G401 (cell line): ENCODE measurements around the gene MCM8. TPM values are rescaled to one million over a fixed set of nuclear protein-coding genes. Genes with fewer than 3 reads are reported as not detected.

Experiments used
- DNase-seq: peaks from one replicate; pipeline ENCODE4 v3.0.0-alpha.2; 2015; ENCODE audit warnings: low spot score
- in situ Hi-C: cut with HindIII; loops from 2 replicates; pipeline ENCODE4 v1.10.0; 2016; ENCODE audit warnings: low sequenced_read_pairs, mixed read lengths
- total RNA-seq: library from RNA; depleted of rRNA; stranded (reverse); fragments of >200 nt; shearing (Covaris generic); gene quantifications from 2 replicates; pipeline ENCODE4 v1.2.3, GENCODE V29; 2014

Gene MCM8
- total RNA-seq, 1 experiment from 2014 or later: 27.0 TPM

- in situ Hi-C loops: no loop called here
- no peak for DNase-seq
Measured at GRCh38 chr20:5936238-5936637, 14.2 kb upstream of the MCM8 start.

GRCh38 chr20:5938456-5939029, 11.9 kb upstream of the MCM8 start:
- in situ Hi-C loops: no loop called here

DNA sequence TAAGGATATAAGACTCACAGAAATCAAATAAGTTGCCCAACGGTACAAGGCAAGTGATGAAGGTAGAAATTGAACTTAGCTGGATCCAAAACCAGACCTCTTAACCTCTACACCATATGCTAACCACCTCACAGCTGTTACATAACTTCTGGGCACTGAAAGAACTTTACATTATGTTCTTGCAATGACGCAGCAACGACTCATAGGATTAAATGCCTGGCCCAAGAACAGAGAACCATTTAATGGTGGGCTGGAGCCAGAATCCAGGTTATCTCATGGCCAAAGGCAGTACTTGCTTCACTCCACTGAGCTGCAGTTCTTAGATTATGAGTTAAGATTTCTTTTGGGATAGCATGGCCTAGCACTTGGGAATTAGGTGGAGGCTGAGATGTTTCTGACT, 4.5 kb upstream of the MCM8 start:
- DNase-seq: no peak
- in situ Hi-C loops: no loop called here

More at GRCh38 chr20:5938456-5939029, 11.9 kb upstream of the MCM8 start:
- no peak for DNase-seq

DNA sequence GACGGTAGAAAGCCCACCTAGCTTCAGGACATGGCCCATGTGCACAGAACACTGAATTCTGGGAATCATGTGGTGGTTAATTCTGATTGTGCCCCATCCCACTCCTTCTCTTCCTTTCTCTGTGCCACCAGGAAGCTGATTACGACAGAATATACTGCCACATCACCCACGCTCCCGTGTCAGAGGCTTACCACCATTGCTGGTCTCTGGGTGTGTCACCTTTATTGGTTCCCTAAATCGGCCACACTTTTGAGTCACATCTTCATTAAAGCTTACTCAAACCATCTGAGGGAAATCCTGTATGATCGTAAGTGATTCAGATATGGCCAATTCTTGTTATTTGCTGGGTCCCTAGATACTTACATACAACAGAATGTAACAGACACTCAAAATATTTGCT, 3.2 kb upstream of the MCM8 start:
- in situ Hi-C loops: no loop called here

DNA sequence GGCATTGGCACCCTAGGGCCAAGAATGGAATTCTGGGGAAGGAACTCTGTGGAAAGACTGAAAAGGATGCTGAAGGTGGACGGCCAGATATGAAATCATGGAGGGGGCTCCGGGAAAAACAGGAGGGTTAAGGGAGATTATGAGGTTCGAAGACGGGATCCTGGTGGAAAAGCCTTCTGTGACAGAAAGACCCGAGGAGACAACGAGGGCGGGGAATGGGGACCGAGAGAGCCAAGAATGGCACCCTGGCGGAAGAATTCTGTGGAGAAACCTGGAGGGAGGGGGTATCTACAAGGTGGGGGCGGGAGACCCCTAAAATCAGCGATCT, 545 bp upstream of the MCM8 start:
- DNase-seq: no peak
- in situ Hi-C loops: no loop called here

More for the DNA sequence above, 3.2 kb upstream of the MCM8 start:
- DNase-seq: no peak

- in situ Hi-C loops: no loop called here
- no peak for DNase-seq
Measured at GRCh38 chr20:5967469-5967868, 17.0 kb downstream of the MCM8 start.

DNA sequence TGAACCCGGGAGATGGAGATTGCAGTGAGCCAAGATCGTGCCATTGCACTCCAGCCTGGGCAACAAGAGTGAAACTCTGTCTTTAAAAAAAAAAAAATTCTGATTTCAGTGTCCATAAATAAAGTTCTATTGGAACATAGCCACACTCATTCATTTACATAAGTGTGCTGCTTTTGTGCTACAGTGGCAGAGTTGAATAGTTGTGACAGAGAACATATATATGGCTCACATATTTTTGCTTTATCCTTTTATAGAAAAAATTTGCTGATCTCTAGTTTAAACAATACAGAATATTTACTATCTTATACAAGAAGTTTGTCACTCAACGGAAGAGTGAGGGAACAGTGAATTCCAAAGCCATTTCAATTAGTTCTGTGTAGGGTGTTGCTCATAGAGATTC, 18.0 kb downstream of the MCM8 start:
- DNase-seq: no peak

DNA sequence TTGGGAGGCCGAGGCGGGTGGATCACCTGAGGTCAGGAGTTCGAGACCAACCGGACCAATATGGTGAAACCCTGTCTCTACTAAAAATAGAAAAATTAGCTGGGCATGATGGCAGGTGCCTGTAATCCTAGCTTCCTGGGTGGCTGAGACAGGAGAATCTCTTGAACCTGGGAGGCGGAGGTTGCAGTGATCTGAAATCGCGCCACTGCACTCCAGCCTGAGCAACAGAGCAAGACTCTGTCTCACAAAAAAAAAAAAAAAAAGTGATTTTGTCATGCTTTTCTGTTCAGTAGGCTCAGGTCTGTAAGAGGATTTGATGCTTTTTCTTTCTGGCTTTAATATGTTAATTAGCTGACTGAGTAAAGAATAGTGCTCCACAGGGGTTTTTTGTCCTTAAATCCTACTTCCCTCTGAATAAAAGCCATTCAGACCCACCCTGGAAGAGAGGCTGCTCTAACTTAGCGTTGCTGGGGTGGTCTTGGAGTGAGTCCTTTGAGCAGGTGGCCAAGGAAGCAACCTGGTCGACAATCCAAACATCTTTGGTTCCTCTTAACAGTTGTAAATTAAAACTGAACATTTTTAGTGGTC, 19.0 kb downstream of the MCM8 start:
- in situ Hi-C loops: no loop called here
- DNase-seq: no peak

More for the DNA sequence above, 18.0 kb downstream of the MCM8 start:
- in situ Hi-C loops: no loop called here

GRCh38 chr20:5969940-5970339, 19.5 kb downstream of the MCM8 start:
- DNase-seq: no peak
- in situ Hi-C loops: no loop called here

- DNase-seq: peak; percentile 93
- in situ Hi-C loops: no loop called here
Measured at GRCh38 chr20:5970381-5970780, 19.9 kb downstream of the MCM8 start.

DNA sequence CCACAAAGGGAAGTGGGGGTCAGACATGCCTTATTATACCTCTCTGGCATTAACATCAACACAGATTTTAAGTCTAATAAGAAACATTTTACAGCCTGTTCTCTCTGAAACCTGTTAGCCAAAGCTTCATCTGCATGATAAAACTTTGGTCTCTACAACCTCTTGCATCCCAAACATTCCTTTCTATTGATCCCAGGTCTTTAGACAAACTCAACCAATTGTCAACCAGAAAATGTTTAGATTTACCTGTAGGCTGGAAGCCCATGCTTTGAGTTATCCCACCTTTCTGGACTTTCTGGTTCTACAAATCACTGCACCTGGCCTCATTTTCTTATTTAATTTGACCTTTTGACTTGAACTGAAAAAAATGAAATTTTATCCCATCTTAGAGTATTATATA, 20.8 kb downstream of the MCM8 start:
- in situ Hi-C loops: no loop called here
- DNase-seq: peak; percentile 7

- in situ Hi-C loops: no loop called here
- DNase-seq: no peak
Measured at GRCh38 chr20:5973172-5973571, 22.7 kb downstream of the MCM8 start.

- DNase-seq: no peak
- in situ Hi-C loops: no loop called here
Measured at GRCh38 chr20:5973971-5974370, 23.5 kb downstream of the MCM8 start.

DNA sequence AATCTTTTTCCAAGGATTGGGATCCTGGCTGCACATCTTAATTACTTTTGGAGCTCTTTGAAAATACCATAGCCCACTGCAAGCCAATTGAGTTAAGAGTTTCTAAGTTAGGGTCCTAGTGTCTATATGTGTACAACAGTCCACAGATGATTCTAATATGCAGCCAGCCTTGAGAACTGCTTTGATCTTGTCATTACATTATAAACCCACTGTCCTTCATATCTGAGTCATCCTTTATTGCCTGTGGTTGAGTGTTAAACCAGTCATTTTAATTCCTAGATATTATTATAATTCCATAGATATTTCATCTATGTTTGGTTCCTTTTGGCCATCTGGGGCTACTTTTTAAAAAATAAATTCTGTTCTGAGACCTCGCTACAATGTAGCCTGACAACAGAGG, 24.1 kb downstream of the MCM8 start:
- DNase-seq: no peak
- in situ Hi-C loops: no loop called here

DNA sequence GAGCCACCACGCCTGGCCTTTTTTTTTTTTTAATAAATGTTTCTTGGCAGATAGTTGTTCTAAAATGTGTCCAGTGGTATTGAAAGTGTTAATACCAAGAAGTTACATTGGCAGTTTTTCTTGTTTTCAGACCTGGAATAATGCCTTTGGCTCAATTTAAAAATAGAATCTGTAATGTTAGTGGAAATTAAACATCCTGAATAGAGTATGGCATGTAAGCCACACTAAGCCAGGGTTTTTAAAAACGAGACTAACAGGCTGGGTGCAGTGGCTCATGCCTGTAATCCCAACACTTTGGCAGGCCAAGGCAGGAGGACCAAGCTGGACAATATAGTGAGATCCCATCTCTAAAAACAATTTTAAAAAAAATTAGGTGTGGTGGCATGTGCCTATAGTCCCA, 25.3 kb downstream of the MCM8 start:
- in situ Hi-C loops: no loop called here
- no peak for DNase-seq

DNA sequence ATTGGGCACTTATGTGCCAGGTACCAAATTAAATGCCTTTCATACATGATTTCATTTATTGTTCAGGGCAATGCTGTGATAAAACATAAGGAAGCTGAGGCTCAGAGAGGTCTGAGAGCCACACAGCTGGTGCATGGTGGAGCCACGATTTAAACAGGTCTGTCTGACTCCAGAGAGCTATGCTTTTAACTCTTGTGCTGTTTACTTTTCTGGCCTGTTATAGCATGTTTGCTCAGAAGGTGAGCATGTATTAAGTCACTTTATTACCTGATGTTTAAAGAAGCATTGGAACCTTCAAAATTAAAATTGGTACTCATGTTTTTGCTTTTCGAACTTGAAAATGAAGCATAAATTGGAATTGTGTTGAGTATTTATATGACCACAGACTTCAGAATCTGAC, 26.8 kb downstream of the MCM8 start:
- no peak for DNase-seq
- in situ Hi-C loops: no loop called here

- in situ Hi-C loops: no loop called here
- DNase-seq: no peak
Measured at GRCh38 chr20:5977975-5978374, 27.5 kb downstream of the MCM8 start.

- in situ Hi-C loops: no loop called here
- no peak for DNase-seq
Measured at GRCh38 chr20:5979801-5980200, 29.3 kb downstream of the MCM8 start.

- in situ Hi-C loops: no loop called here
- no peak for DNase-seq
Measured at GRCh38 chr20:5980720-5981538, 30.5 kb downstream of the MCM8 start.

- in situ Hi-C loops: no loop called here
- DNase-seq: no peak
Measured at GRCh38 chr20:5987383-5987782, 36.9 kb downstream of the MCM8 start.

GRCh38 chr20:5989539-5989938, 39.1 kb downstream of the MCM8 start:
- DNase-seq: no peak
- in situ Hi-C loops: no loop called here
